Trophoblast cell (in vitro differentiated cells and primary cell): Measurements from ENCODE around the gene TSSK2.
"Not testable (repeated sequence)": the region's sequence is repeated elsewhere in the genome, so short reads cannot be mapped to it uniquely, and the experiment has no call there.

Experiments used
- DNase-seq, 2 donors: peaks; one replicate each; pipeline ENCODE4 v3.0.0-alpha.2; 2016
- H2AFZ ChIP-seq: 2 replicates; pipeline ENCODE4 v1.6.1; 2013; ENCODE audit warnings: low read length, moderate library complexity, mild to moderate bottlenecking; ENCODE audit not compliant: insufficient read depth, poor library complexity
- H2AK5ac ChIP-seq: 2 replicates; pipeline ENCODE4 v1.6.1; 2013; ENCODE audit warnings: mild to moderate bottlenecking, low read length
- H2BK120ac ChIP-seq: 2 replicates; pipeline ENCODE4 v1.6.1; 2013; ENCODE audit warnings: low read length, mild to moderate bottlenecking, moderate library complexity; ENCODE audit not compliant: insufficient read depth, poor library complexity
- H2BK12ac ChIP-seq: 2 replicates; pipeline ENCODE4 v1.6.1; 2013; ENCODE audit warnings: mild to moderate bottlenecking, low read length, moderate library complexity
- H2BK5ac ChIP-seq: 2 replicates; pipeline ENCODE4 v1.6.1; 2013; ENCODE audit warnings: low read length, low read depth, moderate library complexity, mild to moderate bottlenecking; ENCODE audit not compliant: poor library complexity
- H3K14ac ChIP-seq: 2 replicates; pipeline ENCODE4 v1.6.1; 2013; ENCODE audit warnings: mild to moderate bottlenecking, low read length
- H3K18ac ChIP-seq: 2 replicates; pipeline ENCODE4 v1.6.1; 2013; ENCODE audit warnings: mild to moderate bottlenecking, low read length
- H3K23ac ChIP-seq: 2 replicates; pipeline ENCODE4 v1.6.1; 2013; ENCODE audit warnings: low read length
- H3K27ac ChIP-seq: 2 replicates; pipeline ENCODE4 v1.5.1; 2013; ENCODE audit warnings: low read depth, mild to moderate bottlenecking, inconsistent platforms, low read length, moderate library complexity
- H3K27me3 ChIP-seq: 2 replicates; pipeline ENCODE4 v1.6.1; 2013; ENCODE audit warnings: inconsistent platforms, mild to moderate bottlenecking, low read length, moderate library complexity; ENCODE audit not compliant: insufficient read depth
- H3K36me3 ChIP-seq, 2 experiments: 1 replicate in 1 of 2; 2 replicates in 1 of 2; pipeline ENCODE4 v1.6.1; 2013; ENCODE audit warnings: low read length in 2 of 2, mild to moderate bottlenecking in 2 of 2, moderate library complexity in 1 of 2; ENCODE audit not compliant: insufficient read depth in 2 of 2, control insufficient read depth in 1 of 2
- H3K4ac ChIP-seq: 2 replicates; pipeline ENCODE4 v1.6.1; 2013; ENCODE audit warnings: low read depth, mild to moderate bottlenecking, low read length, moderate library complexity
- H3K4me1 ChIP-seq, 2 experiments: 1 replicate in 1 of 2; 2 replicates in 1 of 2; pipeline ENCODE4 v1.6.1; 2013; ENCODE audit warnings: low read length in 2 of 2, mild to moderate bottlenecking in 2 of 2, moderate library complexity in 1 of 2; ENCODE audit not compliant: insufficient read depth in 2 of 2, control insufficient read depth in 1 of 2
- H3K4me2 ChIP-seq: 2 replicates; pipeline ENCODE4 v1.6.1; 2013; ENCODE audit warnings: inconsistent platforms, mild to moderate bottlenecking, low read length, moderate library complexity
- H3K4me3 ChIP-seq: 2 replicates; pipeline ENCODE4 v1.5.1; 2013; ENCODE audit warnings: mild to moderate bottlenecking, low read depth, low read length, inconsistent platforms
- H3K79me1 ChIP-seq: one replicate; pipeline ENCODE4 v1.6.1; 2013; ENCODE audit warnings: low read length
- H3K79me2 ChIP-seq: 2 replicates; pipeline ENCODE4 v1.6.1; 2013; ENCODE audit warnings: low read length, mild to moderate bottlenecking; ENCODE audit not compliant: control insufficient read depth, insufficient read depth, poor library complexity
- H3K9ac ChIP-seq: 2 replicates; pipeline ENCODE4 v1.6.1; 2013; ENCODE audit warnings: mild to moderate bottlenecking, low read length
- H3K9me3 ChIP-seq: 2 replicates; pipeline ENCODE4 v1.6.1; 2013; ENCODE audit warnings: low read depth, mild to moderate bottlenecking, control low read depth, inconsistent platforms, low read length; ENCODE audit not compliant: insufficient read depth
- H4K12ac ChIP-seq: 2 replicates; pipeline ENCODE4 v1.6.1; 2013; ENCODE audit warnings: low read depth, mild to moderate bottlenecking, low read length, moderate library complexity
- H4K8ac ChIP-seq: 2 replicates; pipeline ENCODE4 v1.6.1; 2013; ENCODE audit warnings: low read depth, mild to moderate bottlenecking, low read length, moderate library complexity
- H4K91ac ChIP-seq: one replicate; pipeline ENCODE4 v1.6.1; 2013; ENCODE audit warnings: low read depth, mild to moderate bottlenecking, low read length, moderate library complexity
- WGBS: extraction: QIAGEN DNeasy Blood & Tissue Kit; methylation state at CpG from one replicate; pipeline ENCODE4 v1.1.7; 2013; ENCODE audit warnings: missing lambda C conversion rate; ENCODE audit not compliant: insufficient read length, insufficient coverage; ENCODE audit errors: extremely low coverage; 5-methylcytosine and 5-hydroxymethylcytosine counted together

The TSSK2 gene

DNA sequence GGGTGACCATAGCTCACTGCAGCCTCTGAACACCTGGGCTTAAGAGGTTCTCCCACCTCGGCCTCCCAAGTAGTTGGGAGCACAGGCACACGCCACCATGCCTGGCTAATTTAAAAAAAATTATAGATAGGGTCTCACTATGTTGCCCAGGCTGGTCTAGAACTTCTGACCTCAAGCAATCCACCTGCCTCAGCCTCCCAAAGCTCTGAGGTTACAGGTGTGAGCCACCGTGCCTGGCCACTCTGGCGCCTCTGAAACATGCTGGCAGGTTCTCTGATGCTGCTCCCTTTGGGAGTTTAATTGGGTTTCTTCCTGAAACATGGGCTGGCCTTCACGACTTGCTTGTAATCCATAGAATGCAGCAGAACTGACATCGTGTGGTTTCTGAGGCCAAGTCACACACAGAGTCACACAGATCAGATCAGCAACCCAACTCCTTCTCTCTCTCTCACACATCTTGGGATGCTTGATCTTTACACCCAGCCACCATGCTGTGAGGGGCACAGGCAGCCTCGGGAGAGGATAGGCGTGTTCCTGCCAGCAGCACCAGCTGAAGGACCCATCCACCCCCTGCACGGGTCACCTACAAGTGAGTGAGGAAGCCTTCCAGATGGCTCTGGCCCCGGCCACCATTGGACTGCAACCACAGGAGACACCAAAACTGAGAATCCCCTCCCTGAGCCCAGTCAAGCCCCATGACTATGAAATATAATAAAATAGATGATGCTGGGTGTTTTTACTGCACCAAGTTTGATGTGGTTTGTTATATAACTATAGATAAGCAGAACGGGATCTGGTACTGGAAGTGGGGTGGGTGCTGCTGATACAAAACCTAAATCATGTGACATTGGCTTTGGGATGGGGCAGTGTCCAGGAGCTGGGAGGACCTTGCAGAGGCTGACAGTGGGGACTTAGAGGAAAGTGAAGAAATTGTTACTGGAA is 22.1 kb downstream of the TSSK2 start:
- no peak overlapping the region for H3K14ac ChIP-seq
- no peak overlapping the region for H2AK5ac ChIP-seq
- no peak overlapping the region for H3K4me2 ChIP-seq
- no peaks in the 10 kb centered on the region for H3K36me3 ChIP-seq
- no peak overlapping the region for H3K4ac ChIP-seq
- peaks cover 0 to 5% of the 10 kb centered on the region in 2 experiments for H3K4me1 ChIP-seq
- H3K23ac ChIP-seq, result no peak overlapping the region
- no peak overlapping the region for H3K9ac ChIP-seq
- H2BK12ac ChIP-seq, result no peak overlapping the region
- no peak for DNase-seq
- no peak overlapping the region for H4K91ac ChIP-seq
- no peaks in the 10 kb centered on the region for H3K79me1 ChIP-seq
- no CpG with 5 or more reads among the region's 11 CpGs for WGBS
- H3K27me3 ChIP-seq, result peaks cover 45% of the 10 kb centered on the region
- no peak overlapping the region for H2BK5ac ChIP-seq
- no peak overlapping the region for H3K18ac ChIP-seq
- no peak overlapping the region for H2BK120ac ChIP-seq
- no peaks in the 10 kb centered on the region for H3K79me2 ChIP-seq
- no peak overlapping the region for H4K8ac ChIP-seq
- no peak overlapping the region for H3K27ac ChIP-seq
- H2AFZ ChIP-seq, result no peak overlapping the region
- H3K9me3 ChIP-seq, result peaks cover 19% of the 10 kb centered on the region
- H4K12ac ChIP-seq, result no peak overlapping the region
- no peak overlapping the region for H3K4me3 ChIP-seq

DNA sequence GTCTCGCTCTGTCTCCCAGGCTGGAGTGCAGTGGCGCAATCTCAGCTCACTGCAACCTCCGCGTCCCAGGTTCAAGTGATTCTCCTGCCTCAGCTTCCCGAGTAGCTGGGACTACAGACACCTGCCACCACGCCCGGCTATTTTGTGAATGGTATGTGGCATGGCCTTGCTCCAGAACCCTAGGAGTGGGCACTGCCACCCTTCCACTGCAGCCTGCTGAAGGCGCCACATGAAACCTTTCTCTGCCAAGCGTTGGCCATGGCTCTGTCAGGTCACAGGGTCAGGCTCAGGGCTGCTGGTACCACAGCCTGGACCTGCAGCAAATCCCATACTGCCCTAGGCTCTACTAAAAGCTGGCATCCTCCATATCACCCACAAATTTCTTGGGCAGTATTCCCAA is 25.0 kb downstream of the TSSK2 start:
- not testable (repeated sequence) for H3K14ac ChIP-seq, H2BK12ac ChIP-seq, H3K18ac ChIP-seq, H2BK120ac ChIP-seq, H3K4me1 ChIP-seq, H4K12ac ChIP-seq, H2BK5ac ChIP-seq, H3K23ac ChIP-seq, H3K4me3 ChIP-seq, H3K4me2 ChIP-seq, H2AFZ ChIP-seq, H4K91ac ChIP-seq, H3K9me3 ChIP-seq, H3K27ac ChIP-seq, H4K8ac ChIP-seq, H3K79me2 ChIP-seq, H3K79me1 ChIP-seq, H2AK5ac ChIP-seq, DNase-seq, H3K36me3 ChIP-seq, H3K4ac ChIP-seq, H3K9ac ChIP-seq
- H3K27me3 ChIP-seq, result peaks cover 16% of the 10 kb centered on the region
- WGBS, result no CpG with 5 or more reads among the region's 9 CpGs

- H3K23ac ChIP-seq, H3K27me3 ChIP-seq, H3K18ac ChIP-seq, H3K27ac ChIP-seq, H3K4ac ChIP-seq, H4K8ac ChIP-seq, H3K4me2 ChIP-seq, H3K14ac ChIP-seq, H2AK5ac ChIP-seq, H2BK12ac ChIP-seq, H2AFZ ChIP-seq, H2BK5ac ChIP-seq, H4K12ac ChIP-seq, H2BK120ac ChIP-seq, DNase-seq, H3K4me3 ChIP-seq, H4K91ac ChIP-seq, H3K4me1 ChIP-seq, H3K79me1 ChIP-seq, H3K9me3 ChIP-seq, H3K9ac ChIP-seq, H3K79me2 ChIP-seq, H3K36me3 ChIP-seq: not testable (repeated sequence)
- no CpG with 5 or more reads among the region's 11 CpGs for WGBS
These were observed 27.5 kb downstream of the TSSK2 start for GRCh38 chr22:19158649-19159048.

GRCh38 chr22:19164425-19164824 is 33.3 kb downstream of the TSSK2 start:
- Histone ChIP-seq H3K9me3 (no peaks in the 10 kb centered on the region), H3K23ac (no peak overlapping the region), H3K79me1 (no peaks in the 10 kb centered on the region), H3K4me2 (no peak overlapping the region), H2BK120ac (no peak overlapping the region), H2AFZ (no peak overlapping the region), H2BK12ac (no peak overlapping the region), H4K12ac (no peak overlapping the region), H3K79me2 (no peaks in the 10 kb centered on the region), H3K27ac (no peak overlapping the region), H4K91ac (no peak overlapping the region), H4K8ac (no peak overlapping the region), H3K36me3 (no peaks in the 10 kb centered on the region), H3K14ac (no peak overlapping the region), H3K27me3 (peaks cover 15% of the 10 kb centered on the region), H3K4me3 (no peak overlapping the region), H3K4ac (no peak overlapping the region), H3K9ac (no peak overlapping the region), H2BK5ac (no peak overlapping the region), H3K4me1 (no peaks in the 10 kb centered on the region), H3K18ac (no peak overlapping the region), H2AK5ac (no peak overlapping the region)
- no peak for DNase-seq
- WGBS, result no CpG with 5 or more reads among the region's 6 CpGs
